NCI-H2029 (cell line): Measurements from ENCODE around the gene CCT8.
A peak's percentile ranks its signal among the peaks of the same experiment; 100 is the strongest.

ENCODE experiments used
- DNase-seq: peaks from one replicate; lab custom pipeline; 2025; lab: John Stamatoyannopoulos, UW

The CCT8 gene

DNA sequence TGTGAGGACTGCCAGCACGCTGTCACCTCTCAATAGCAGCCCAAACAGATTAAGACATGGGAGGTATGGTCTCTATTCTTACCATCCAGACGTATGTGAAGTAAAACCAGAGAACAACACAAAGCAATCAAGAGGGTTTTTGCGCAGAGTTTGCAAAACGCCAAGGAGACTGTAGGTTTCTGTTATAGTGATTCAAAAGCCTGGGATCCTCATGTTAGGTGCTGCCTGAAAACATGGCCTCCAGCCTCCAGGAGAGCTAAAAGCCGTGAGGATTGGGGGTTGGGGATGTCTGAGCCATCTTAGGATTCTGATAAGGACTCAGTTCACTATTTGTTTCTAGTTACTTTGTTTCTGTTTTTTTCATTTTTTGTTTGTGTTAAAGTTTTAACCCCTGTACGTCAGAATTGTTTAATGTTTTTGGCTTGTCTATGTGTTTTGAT, 4.2 kb upstream of the CCT8 start:
- peak; percentile 68 for DNase-seq

DNA sequence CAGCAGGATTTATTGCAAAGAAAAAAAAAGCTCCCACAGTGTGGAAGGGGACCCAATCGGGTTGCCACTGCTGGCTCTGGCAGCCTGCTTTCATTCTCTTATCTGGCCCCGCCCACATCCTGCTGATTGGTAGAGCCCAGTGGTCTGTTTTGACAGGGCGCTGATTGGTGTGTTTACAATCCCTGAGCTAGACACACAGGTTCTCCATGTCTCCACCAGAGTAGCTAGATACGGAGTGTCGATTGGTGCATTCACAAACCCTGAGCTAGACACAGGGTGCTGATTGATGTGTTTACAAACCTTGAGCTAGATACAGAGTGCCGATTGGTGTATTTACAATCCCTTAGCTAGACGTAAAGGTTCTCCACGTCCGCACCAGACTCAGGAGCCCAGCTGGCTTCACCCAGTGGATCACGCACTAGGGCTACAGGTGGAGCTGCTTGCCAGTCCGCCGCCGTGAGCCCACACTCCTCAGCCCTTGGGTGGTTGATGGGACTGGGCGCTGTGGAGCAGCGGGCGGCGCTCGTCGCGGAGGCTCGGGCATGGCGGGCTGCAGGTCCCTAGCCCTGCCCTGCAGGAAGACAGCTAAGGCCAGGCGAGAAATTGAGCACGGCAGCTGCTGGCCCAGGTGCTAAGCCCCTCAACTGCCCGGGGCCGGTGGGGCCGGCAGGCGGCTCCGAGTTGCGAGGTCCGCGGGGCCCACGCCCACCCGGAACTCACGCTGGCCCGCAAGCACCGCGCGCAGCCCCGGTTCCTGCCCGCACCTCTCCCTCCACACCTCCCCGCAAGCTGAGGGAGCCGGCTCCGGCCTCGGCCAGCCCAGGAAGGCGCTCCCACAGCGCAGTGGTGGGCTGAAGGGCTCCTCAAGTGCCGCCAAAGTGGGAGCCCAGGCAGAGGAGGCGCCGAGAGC, 3.5 kb upstream of the CCT8 start:
- peak; percentile 77 for DNase-seq

DNA sequence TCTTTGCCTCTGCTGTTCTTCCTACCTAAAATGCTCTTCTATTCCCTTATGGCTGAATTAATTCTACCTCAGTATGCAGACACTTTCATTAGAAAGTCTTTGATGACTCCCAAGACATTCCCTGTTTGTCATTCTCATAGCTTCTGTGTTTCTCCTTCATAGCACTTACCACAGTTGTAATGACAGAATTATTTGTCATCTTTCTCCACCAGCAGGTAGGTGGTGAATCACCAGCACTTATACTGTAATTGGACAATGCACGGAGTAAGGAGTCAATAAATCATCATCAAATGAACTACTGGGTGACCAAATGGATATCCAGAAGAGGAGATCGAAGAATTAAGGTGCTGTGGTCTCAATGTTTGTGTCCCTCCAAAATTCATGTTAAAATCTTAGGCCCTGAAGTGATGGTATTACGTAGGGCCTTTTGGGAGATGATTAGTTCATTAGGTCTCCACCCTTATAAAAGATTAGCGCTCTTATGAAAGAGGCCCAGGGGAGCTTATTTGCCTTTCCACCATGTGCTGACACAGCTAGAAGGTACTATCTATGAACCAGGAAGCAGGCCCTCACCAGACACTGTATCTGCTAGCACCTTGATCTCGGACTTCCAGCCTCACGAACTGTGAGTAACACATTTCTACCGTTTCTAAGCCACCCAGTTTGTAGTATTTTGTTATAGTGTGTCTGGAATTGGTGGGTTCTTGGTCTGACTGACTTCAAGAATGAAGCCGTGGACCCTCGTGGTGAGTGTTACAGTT, 2.4 kb upstream of the CCT8 start:
- DNase-seq = no peak

GRCh38 chr21:29074783-29075182, 1.3 kb upstream of the CCT8 start:
- no peak for DNase-seq

GRCh38 chr21:29074007-29074376, 544 bp upstream of the CCT8 start:
- DNase-seq = no peak

GRCh38 chr21:29072873-29073221, 601 bp downstream of the CCT8 start:
- DNase-seq = no peak

- no peak for DNase-seq
Observed at GRCh38 chr21:29064850-29065481, 8.5 kb downstream of the CCT8 start.

- DNase-seq = no peak
Observed at GRCh38 chr21:29056538-29057050, 16.9 kb downstream of the CCT8 start.

DNA sequence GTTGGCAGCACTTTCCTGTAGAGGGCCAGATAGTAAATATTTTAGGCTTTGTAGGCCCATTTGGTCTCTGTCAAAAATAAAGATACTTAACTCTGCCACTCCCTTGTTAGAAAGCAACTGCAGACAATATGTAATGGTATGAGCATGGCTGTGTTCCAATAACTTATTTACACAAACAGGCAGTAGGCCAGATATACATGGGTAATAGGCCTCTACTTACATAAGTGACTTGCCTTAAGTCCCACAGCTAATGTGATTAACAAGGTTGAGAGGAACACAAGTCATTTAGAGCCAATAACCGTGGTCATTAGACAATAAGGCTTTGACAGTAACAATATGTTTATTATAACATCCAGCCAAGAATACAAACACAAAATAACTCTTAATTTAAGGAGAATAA, 17.4 kb downstream of the CCT8 start:
- peak; percentile 54 for DNase-seq

GRCh38 chr21:29055080-29055479, 18.4 kb downstream of the CCT8 start:
- no peak for DNase-seq

- no peak for DNase-seq
Observed at GRCh38 chr21:29053656-29054055, 19.8 kb downstream of the CCT8 start.

DNA sequence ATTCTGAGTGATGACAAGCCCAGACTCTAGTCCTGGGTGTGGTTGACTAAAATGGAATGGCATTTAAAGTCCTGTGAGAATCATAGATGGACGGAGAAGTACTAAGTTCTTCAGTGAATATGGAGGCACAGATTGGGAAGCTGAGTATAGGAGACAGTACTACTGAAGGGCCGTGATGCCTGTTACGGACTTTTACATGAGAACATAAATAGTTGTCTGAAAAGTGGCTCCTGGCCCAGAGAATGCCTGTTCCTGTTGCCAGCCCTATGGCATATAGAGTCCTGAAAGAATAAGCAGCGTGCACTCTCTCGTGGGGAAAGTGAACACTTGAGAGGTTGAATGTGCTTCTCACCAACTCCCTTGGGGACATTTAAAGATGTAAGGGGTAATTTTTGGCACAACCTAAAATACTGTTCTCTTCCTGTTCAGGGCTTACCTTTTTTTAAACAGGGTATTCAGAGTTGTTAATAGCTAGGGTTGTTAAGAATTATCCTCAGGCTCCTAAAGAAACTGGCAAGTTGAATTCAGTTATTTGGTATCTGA, 20.4 kb downstream of the CCT8 start:
- no peak for DNase-seq

DNA sequence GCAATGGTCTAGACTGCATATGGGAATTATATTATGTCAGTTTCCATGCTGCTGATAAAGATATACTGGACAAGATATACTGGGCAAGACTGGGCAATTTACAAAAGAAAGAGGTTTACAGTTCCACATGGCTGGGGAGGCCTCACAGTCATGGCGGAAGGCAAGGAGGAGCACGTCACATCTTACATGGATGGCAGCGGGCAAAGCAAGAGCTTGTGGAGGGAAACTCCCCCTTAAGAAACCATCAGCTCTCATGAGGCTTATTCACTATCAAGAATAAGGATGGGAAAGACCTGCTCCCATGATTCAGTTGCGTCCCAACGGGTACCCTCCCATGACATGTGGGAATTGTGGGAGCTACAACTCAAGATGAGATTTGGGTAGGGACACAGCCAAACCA, 21.2 kb downstream of the CCT8 start:
- no peak for DNase-seq

GRCh38 chr21:29034678-29035077, 38.8 kb downstream of the CCT8 start:
- no peak for DNase-seq

- no peak for DNase-seq
Observed at GRCh38 chr21:29033871-29034270, 39.6 kb downstream of the CCT8 start.

DNA sequence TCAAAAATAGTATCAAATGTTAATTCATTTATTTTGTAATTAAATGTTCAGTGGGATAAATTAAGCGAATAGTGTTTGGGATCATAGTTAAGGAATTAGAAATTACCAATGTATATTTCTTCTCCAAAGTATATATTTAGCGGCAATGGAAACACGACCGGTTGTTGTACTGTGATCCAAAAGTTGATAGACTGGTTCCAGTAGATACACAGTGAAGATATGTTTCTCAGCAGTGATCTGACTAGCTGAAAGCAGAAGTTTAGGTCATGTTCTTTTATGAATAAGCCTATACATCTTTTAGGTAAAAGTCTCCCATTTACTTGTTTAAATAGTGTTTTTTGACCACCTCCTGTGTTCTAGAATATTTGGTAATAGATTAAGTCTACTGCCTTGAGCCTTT, 40.1 kb downstream of the CCT8 start:
- no peak for DNase-seq

GRCh38 chr21:29030909-29031308, 42.5 kb downstream of the CCT8 start:
- DNase-seq = no peak

DNA sequence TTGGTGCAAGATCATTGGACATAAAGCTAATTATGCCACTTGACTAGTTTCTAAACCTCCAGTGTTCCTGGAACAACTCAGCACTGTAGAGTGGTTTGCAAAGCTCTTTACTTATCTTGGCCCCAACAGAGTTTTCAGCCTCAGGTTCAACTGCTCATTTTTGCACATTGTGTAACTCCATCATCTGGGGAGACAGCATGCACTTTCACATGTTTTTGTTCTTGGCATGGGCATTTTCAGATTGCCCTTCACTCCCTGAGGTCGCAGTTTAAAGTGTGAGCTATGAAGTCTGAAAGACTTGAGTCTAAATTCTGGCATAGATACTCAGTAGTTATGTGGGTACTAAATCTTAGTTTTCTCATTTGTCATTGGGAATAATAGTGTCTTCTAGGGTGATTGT, 43.9 kb downstream of the CCT8 start:
- DNase-seq = no peak

DNA sequence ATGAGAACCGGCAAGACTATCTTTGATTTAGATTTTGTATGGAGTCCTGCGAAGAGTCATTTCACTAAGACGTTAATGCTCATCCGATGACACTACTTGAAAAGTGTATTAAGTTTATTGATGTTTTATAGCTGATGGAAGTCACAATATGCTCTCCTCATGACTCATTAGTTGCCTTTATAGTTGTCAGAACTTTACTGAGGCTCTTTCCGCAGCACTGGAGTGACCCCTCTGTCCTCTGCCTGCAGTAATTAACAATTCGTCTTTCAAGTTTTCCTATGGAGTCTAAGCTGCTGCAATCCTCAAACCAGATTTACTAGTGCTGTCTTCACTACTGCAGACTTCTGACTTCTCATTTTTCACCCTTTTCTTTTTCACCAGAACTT, 48.1 kb downstream of the CCT8 start:
- no peak for DNase-seq

DNA sequence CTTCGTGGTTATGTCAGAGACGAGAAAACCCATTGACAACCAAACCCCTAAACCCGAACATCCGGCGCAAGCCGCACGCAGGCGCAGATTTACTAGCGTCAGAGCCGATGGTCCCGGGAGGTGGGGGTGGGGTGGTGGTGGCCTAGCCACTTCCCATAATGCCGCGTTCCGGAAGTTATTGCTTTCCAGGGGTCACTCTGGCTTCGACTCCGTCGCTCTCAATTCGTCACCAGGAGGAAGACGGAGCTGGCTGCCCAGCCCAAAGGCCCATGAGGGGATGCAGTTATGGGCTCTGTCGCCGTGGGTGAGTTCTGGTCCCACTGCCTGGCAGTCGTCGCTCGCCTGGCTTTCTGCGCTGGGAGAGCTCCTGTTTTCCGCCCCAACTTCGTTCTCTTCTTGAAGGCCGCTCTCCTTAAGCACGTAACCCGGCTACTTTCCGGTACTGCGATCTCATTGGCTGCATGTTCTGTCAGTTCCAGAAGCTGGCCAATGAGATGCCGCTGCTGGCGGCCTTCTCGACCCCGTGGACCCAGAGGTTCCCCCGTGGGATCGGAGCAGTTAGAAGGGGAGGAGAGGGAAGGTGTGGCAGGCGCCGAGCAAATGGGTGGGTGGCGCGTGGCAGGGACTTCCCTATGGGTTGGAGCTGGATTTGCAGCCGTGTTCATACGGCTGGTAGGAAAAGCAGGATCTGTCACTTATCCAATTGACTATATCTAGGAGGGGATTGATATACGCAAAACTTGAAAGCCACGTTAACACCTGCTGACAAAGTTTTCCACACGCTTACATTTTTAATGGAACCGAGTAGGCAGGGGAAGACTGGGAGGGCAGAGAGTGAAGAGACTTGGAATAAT, 48.7 kb downstream of the CCT8 start, which contains the start of gene USP16:
Gene USP16, plus strand, starts transcription at position 195 of the 854 bp plus-strand sequence. CDS start 3,246 bp downstream, outside the sequence.
- DNase-seq = peak; percentile 94

GRCh38 chr21:29022166-29022565, 51.3 kb downstream of the CCT8 start:
- no peak for DNase-seq
